ENCODE measurements around the gene CUL3.

GRCh38 chr2:224440988-224441387, 144.2 kb downstream of the CUL3 start:
- TF ChIP-seq CTCF (conservative IDR thresholded peaks at IDR 0.05 in 1 of 2, IDR thresholded peaks at IDR 0.05 in 1 of 2; ENCODE audit: extremely low read depth in 1 of 2, insufficient read depth in 1 of 2, low read depth in 1 of 2, low read length in 2 of 2) = no peak
- TF ChIP-seq EZH2 (IDR thresholded peaks at IDR 0.05; ENCODE audit: borderline replicate concordance, low read length) = no peak

All from mammary epithelial cell (primary cell).